Peyer's patch (tissue), 4 donors: ENCODE measurements around the gene C18orf63.

ENCODE experiments used
- POLR2A ChIP-seq, 2 donors: fragments of 450-650 bp; IDR thresholded peaks; one replicate each; pipeline ENCODE4 v1.5.1; 2017; ENCODE audit warnings: antibody characterized with exemption in 2 of 2, mild to moderate bottlenecking in 2 of 2, moderate library complexity in 2 of 2
- TF ChIP-seq, protein P1 (sequence below), 6 experiments: fragments of 450-650 bp in 4 of 6; fragments of 200-600 bp in 2 of 6; sonication (generic) in 1 of 6; IDR thresholded peaks; one replicate each; pipeline ENCODE4 v1.5.1; 2017 to 2019; ENCODE audit warnings: antibody characterized with exemption in 6 of 6, mild to moderate bottlenecking in 3 of 6, moderate library complexity in 1 of 6

DNA sequence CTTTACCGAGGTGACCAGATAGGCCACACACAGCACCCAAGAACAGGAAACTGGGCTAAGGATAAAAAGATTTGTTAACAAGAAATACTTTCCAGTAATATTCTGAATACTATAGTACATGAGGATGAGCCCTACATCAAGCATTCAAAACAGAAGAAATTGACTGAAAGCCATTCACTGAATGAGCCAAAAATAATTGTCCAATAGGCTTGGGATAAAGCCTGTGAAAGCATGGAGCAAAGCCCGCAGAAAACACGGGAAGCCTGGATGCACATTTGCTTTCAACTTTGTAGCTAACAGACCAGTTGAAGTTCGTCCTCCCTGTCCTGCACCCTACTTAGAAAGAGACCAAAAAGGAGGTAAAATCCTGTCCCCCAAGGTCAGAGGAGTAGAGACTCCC lies 85.2 kb downstream of the C18orf63 start:
- TF ChIP-seq, protein P1, sequence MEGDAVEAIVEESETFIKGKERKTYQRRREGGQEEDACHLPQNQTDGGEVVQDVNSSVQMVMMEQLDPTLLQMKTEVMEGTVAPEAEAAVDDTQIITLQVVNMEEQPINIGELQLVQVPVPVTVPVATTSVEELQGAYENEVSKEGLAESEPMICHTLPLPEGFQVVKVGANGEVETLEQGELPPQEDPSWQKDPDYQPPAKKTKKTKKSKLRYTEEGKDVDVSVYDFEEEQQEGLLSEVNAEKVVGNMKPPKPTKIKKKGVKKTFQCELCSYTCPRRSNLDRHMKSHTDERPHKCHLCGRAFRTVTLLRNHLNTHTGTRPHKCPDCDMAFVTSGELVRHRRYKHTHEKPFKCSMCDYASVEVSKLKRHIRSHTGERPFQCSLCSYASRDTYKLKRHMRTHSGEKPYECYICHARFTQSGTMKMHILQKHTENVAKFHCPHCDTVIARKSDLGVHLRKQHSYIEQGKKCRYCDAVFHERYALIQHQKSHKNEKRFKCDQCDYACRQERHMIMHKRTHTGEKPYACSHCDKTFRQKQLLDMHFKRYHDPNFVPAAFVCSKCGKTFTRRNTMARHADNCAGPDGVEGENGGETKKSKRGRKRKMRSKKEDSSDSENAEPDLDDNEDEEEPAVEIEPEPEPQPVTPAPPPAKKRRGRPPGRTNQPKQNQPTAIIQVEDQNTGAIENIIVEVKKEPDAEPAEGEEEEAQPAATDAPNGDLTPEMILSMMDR (IDR thresholded peaks at IDR 0.05): no peak
- no peak for TF ChIP-seq POLR2A (IDR thresholded peaks at IDR 0.05)
